SK-N-SH treated with all-trans-retinoic acid at 6 μM for 48 hours (cell line): ENCODE results near the gene ATXN7.

Experiments used
- ATAC-seq: fragments of 200-7000 bp; cut with Tn5 transposase; 3 replicates; pipeline ENCODE4 v1.9.1; 2020; ENCODE audit warnings: mild to moderate bottlenecking, moderate library complexity
- ARNTL ChIP-seq: fragments of 450-650 bp; formaldehyde crosslinking; IDR thresholded peaks from 2 replicates; pipeline ENCODE4 v1.5.0; 2020; ENCODE audit warnings: low read depth, mild to moderate bottlenecking, moderate library complexity, borderline replicate concordance
- BACH2 ChIP-seq: fragments of 250-450 bp; sonication (Bioruptor Pico); IDR thresholded peaks from 2 replicates; pipeline ENCODE4 v1.9.0; 2021; ENCODE audit warnings: mild to moderate bottlenecking, borderline replicate concordance
- CSDC2 ChIP-seq: fragments of 250-450 bp; sonication (Bioruptor Pico); IDR thresholded peaks from 2 replicates; pipeline ENCODE4 v1.5.0; 2020; ENCODE audit warnings: mild to moderate bottlenecking, moderate library complexity
- ESRRG ChIP-seq: fragments of 250-450 bp; sonication (Bioruptor Pico); IDR thresholded peaks from 2 replicates; pipeline ENCODE4 v1.6.1; 2021; ENCODE audit warnings: mild to moderate bottlenecking
- GLIS3 ChIP-seq: fragments of 250-450 bp; sonication (Bioruptor Pico); IDR thresholded peaks from 2 replicates; pipeline ENCODE4 v1.5.0; 2020; ENCODE audit warnings: mild to moderate bottlenecking, moderate library complexity
- ISL1 ChIP-seq: fragments of 250-450 bp; sonication (Bioruptor Pico); IDR thresholded peaks from 2 replicates; pipeline ENCODE4 v2.1.2; 2022; ENCODE audit warnings: mild to moderate bottlenecking, moderate library complexity
- PPARA ChIP-seq: fragments of 250-450 bp; sonication (Bioruptor Pico); IDR thresholded peaks from 2 replicates; pipeline ENCODE4 v1.5.0; 2020; ENCODE audit warnings: mild to moderate bottlenecking, borderline replicate concordance
- RARB ChIP-seq: fragments of 250-450 bp; sonication (Bioruptor Pico); IDR thresholded peaks from 2 replicates; pipeline ENCODE4 v1.8.0; 2021; ENCODE audit warnings: mild to moderate bottlenecking, moderate library complexity
- SNAI2 ChIP-seq: fragments of 250-450 bp; sonication (Bioruptor Pico); IDR thresholded peaks from 2 replicates; pipeline ENCODE4 v1.5.0; 2020; ENCODE audit warnings: mild to moderate bottlenecking, moderate library complexity
- TCF4 ChIP-seq: fragments of 250-450 bp; sonication (Bioruptor Pico); IDR thresholded peaks from 2 replicates; pipeline ENCODE4 v1.8.0; 2021; ENCODE audit warnings: mild to moderate bottlenecking, moderate library complexity, borderline replicate concordance
- TOX ChIP-seq: fragments of 250-450 bp; sonication (Bioruptor Pico); IDR thresholded peaks from 2 replicates; pipeline ENCODE4 v1.8.0; 2021; ENCODE audit warnings: mild to moderate bottlenecking, moderate library complexity, borderline replicate concordance
- ZC3H10 ChIP-seq: fragments of 250-450 bp; sonication (Bioruptor Pico); IDR thresholded peaks from 2 replicates; pipeline ENCODE4 v1.5.1; 2021; ENCODE audit warnings: mild to moderate bottlenecking, moderate library complexity
- ZFP3 ChIP-seq: fragments of 250-450 bp; sonication (Bioruptor Pico); IDR thresholded peaks from 2 replicates; pipeline ENCODE4 v1.5.0; 2020; ENCODE audit warnings: mild to moderate bottlenecking, moderate library complexity
- ZNF565 ChIP-seq: fragments of 450-650 bp; formaldehyde crosslinking; conservative IDR thresholded peaks from 2 replicates; pipeline ENCODE4 v1.5.0; 2020; ENCODE audit warnings: low read depth, mild to moderate bottlenecking, moderate library complexity
- ZNF70 ChIP-seq: fragments of 450-650 bp; formaldehyde crosslinking; IDR thresholded peaks from 2 replicates; pipeline ENCODE4 v1.5.0; 2020; ENCODE audit warnings: mild to moderate bottlenecking, moderate library complexity
- ZNF8 ChIP-seq: fragments of 450-650 bp; formaldehyde crosslinking; IDR thresholded peaks from 2 replicates; pipeline ENCODE4 v1.5.0; 2020; ENCODE audit warnings: mild to moderate bottlenecking, moderate library complexity
- TF ChIP-seq, protein P1 (sequence below): fragments of 250-450 bp; sonication (Bioruptor Pico); IDR thresholded peaks from 2 replicates; pipeline ENCODE4 v1.5.0; 2020; ENCODE audit warnings: mild to moderate bottlenecking, moderate library complexity
- TF ChIP-seq, protein P2 (sequence below): fragments of 250-450 bp; sonication (Bioruptor Pico); IDR thresholded peaks from 2 replicates; pipeline ENCODE4 v1.5.1; 2020; ENCODE audit warnings: low read depth, mild to moderate bottlenecking, moderate library complexity
- TF ChIP-seq, protein P3 (sequence below): fragments of 250-450 bp; sonication (Bioruptor Pico); IDR thresholded peaks from 2 replicates; pipeline ENCODE4 v1.8.0; 2020; ENCODE audit warnings: mild to moderate bottlenecking, moderate library complexity, borderline replicate concordance
- TF ChIP-seq, protein P4 (sequence below): fragments of 250-450 bp; sonication (Bioruptor Pico); IDR thresholded peaks from 2 replicates; pipeline ENCODE4 v1.8.0; 2021; ENCODE audit warnings: low read depth, mild to moderate bottlenecking, moderate library complexity, borderline replicate concordance

ATXN7 gene

DNA sequence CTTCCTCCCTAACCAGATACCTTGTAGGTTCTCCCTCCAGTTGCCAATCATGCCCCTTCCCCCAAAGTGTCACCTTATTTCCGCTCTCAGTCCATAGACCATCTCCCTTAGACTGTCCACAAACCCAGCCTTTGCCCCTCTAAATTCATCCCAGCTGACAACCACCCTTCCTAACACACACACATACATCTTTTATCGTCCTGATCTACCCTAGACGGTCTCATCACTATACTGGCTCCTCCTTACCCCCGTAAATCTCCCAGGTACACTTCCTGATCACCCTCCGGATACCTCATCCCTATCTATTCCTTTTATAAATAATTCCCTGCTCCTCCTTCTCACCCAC lies 890 bp upstream of the ATXN7 start:
- TF ChIP-seq, protein P1, sequence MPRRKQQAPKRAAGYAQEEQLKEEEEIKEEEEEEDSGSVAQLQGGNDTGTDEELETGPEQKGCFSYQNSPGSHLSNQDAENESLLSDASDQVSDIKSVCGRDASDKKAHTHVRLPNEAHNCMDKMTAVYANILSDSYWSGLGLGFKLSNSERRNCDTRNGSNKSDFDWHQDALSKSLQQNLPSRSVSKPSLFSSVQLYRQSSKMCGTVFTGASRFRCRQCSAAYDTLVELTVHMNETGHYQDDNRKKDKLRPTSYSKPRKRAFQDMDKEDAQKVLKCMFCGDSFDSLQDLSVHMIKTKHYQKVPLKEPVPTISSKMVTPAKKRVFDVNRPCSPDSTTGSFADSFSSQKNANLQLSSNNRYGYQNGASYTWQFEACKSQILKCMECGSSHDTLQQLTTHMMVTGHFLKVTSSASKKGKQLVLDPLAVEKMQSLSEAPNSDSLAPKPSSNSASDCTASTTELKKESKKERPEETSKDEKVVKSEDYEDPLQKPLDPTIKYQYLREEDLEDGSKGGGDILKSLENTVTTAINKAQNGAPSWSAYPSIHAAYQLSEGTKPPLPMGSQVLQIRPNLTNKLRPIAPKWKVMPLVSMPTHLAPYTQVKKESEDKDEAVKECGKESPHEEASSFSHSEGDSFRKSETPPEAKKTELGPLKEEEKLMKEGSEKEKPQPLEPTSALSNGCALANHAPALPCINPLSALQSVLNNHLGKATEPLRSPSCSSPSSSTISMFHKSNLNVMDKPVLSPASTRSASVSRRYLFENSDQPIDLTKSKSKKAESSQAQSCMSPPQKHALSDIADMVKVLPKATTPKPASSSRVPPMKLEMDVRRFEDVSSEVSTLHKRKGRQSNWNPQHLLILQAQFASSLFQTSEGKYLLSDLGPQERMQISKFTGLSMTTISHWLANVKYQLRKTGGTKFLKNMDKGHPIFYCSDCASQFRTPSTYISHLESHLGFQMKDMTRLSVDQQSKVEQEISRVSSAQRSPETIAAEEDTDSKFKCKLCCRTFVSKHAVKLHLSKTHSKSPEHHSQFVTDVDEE (CRISPR knock-in tag): no peak
- TF ChIP-seq TCF4 (CRISPR knock-in tag) (no peak), ESRRG (CRISPR knock-in tag) (no peak), CSDC2 (CRISPR knock-in tag) (no peak), SNAI2 (CRISPR knock-in tag) (no peak), ISL1 (no peak), ZNF70 (CRISPR knock-in tag) (no peak), TOX (no peak), ZNF565 (CRISPR knock-in tag) (no peak), PPARA (CRISPR knock-in tag) (no peak), GLIS3 (CRISPR knock-in tag) (no peak), ZC3H10 (CRISPR knock-in tag) (no peak)
- TF ChIP-seq, protein P2, sequence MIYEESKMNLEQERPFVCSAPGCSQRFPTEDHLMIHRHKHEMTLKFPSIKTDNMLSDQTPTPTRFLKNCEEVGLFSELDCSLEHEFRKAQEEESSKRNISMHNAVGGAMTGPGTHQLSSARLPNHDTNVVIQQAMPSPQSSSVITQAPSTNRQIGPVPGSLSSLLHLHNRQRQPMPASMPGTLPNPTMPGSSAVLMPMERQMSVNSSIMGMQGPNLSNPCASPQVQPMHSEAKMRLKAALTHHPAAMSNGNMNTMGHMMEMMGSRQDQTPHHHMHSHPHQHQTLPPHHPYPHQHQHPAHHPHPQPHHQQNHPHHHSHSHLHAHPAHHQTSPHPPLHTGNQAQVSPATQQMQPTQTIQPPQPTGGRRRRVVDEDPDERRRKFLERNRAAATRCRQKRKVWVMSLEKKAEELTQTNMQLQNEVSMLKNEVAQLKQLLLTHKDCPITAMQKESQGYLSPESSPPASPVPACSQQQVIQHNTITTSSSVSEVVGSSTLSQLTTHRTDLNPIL (CRISPR knock-in tag): no peak
- TF ChIP-seq, protein P3, sequence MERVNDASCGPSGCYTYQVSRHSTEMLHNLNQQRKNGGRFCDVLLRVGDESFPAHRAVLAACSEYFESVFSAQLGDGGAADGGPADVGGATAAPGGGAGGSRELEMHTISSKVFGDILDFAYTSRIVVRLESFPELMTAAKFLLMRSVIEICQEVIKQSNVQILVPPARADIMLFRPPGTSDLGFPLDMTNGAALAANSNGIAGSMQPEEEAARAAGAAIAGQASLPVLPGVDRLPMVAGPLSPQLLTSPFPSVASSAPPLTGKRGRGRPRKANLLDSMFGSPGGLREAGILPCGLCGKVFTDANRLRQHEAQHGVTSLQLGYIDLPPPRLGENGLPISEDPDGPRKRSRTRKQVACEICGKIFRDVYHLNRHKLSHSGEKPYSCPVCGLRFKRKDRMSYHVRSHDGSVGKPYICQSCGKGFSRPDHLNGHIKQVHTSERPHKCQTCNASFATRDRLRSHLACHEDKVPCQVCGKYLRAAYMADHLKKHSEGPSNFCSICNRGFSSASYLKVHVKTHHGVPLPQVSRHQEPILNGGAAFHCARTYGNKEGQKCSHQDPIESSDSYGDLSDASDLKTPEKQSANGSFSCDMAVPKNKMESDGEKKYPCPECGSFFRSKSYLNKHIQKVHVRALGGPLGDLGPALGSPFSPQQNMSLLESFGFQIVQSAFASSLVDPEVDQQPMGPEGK (CRISPR knock-in tag): no peak
- no peak; the same call in 2 of the 3 replicates for ATAC-seq

DNA sequence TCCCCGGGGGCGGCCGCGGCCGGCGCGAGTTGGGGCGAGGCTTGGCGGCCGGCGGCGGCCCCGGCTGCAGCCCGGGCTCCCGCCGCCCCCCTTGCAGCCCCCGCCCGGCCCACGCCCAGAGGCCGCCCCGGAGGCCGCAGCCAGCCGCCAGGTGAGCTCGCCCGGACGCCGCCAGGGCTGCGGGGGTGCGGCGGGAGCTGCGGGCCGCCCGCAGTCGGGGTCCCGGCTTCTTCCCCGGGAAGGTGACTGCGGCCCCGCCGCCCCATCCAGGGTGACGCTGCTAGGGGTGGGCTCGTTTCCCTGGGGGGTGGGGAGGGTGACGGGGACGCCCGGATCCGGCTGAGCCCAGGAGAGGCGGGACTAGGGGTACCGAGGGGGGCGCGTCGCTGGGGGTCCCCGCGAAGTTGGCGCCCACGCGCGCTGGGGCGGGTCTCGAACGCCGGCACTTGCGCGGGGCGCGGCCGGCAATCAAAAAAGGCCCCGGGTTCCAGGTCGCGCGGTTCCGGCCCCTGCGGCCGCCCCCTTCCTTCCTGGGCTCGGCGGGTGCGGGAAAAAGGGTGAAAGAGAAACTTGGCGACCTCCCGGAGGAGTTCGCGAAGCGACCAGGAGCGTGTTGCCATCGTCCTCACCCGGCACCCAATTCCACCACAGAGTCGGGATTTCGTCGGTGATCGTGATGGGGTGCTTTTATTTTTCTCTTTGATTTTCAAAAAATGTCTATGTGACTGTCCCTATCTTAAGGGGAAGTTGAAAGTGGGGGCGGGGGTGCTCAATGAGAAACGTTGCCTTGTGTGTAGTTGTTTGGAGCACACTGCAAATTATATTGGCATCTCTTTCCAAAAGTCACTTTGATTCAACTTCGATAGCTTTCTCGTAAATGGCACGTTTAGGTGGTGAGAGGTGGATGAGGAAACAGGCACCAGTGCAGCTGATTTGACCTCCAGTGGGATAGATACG lies 619 bp downstream of the ATXN7 start:
- no peak for TF ChIP-seq ARNTL
- TF ChIP-seq ZC3H10 (CRISPR knock-in tag): no peak
- no peak for TF ChIP-seq PPARA (CRISPR knock-in tag)
- TF ChIP-seq TOX: no peak
- TF ChIP-seq, protein P4, sequence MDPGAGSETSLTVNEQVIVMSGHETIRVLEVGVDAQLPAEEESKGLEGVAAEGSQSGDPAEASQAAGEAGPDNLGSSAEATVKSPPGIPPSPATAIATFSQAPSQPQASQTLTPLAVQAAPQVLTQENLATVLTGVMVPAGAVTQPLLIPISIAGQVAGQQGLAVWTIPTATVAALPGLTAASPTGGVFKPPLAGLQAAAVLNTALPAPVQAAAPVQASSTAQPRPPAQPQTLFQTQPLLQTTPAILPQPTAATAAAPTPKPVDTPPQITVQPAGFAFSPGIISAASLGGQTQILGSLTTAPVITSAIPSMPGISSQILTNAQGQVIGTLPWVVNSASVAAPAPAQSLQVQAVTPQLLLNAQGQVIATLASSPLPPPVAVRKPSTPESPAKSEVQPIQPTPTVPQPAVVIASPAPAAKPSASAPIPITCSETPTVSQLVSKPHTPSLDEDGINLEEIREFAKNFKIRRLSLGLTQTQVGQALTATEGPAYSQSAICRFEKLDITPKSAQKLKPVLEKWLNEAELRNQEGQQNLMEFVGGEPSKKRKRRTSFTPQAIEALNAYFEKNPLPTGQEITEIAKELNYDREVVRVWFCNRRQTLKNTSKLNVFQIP (CRISPR knock-in tag): no peak
- no peak for TF ChIP-seq GLIS3 (CRISPR knock-in tag)
- no peak for TF ChIP-seq ZFP3 (CRISPR knock-in tag)
- no peak for TF ChIP-seq BACH2 (CRISPR knock-in tag)
- TF ChIP-seq RARB (CRISPR knock-in tag): no peak
- TF ChIP-seq SNAI2 (CRISPR knock-in tag): no peak
- TF ChIP-seq ISL1: no peak
- TF ChIP-seq, protein P2 (CRISPR knock-in tag): no peak
- no peak for TF ChIP-seq ZNF565 (CRISPR knock-in tag)
- TF ChIP-seq ESRRG (CRISPR knock-in tag): no peak
- TF ChIP-seq ZNF8 (CRISPR knock-in tag): no peak
- no peak for TF ChIP-seq ZNF70 (CRISPR knock-in tag)
- TF ChIP-seq CSDC2 (CRISPR knock-in tag): no peak
- TF ChIP-seq, all 23 proteins: peak for 0
- ATAC-seq: peak; percentile 37

DNA sequence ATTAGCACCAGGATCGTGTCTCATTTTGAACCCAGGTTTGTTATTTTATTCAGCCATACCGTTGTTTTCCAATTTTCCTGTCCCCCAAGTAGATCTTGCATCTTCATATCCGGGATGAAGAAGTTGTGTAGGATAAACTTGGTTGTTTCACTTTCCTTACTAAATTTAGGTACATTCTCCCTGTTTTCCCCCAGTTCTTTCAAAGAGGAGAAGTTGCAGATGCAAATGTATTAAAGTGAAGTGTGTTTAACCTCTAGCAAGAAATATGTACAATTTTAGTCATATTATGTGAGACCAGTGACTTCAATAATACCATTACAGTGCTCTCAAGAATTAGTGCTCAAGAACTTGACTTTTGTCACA lies 1.3 kb downstream of the ATXN7 start:
- no peak for ATAC-seq
- no peak for TF ChIP-seq ZC3H10 (CRISPR knock-in tag)
- no peak for TF ChIP-seq ISL1
- TF ChIP-seq TOX: no peak
- no peak for TF ChIP-seq ESRRG (CRISPR knock-in tag)
- TF ChIP-seq, protein P3 (CRISPR knock-in tag): no peak
- no peak for TF ChIP-seq PPARA (CRISPR knock-in tag)
- TF ChIP-seq SNAI2 (CRISPR knock-in tag): no peak
